ENCODE data around the gene YTHDF2. TPM values are rescaled to one million over a fixed set of nuclear protein-coding genes. Genes with fewer than 3 reads are reported as not detected.

The YTHDF2 gene
- total and polyA plus RNA-seq, 11 donors: 20.7 to 56.3 (median 38.9) TPM

GRCh38 chr1:28775121-28775942, 38.6 kb downstream of the YTHDF2 start:
- H3K9me3 ChIP-seq: no peaks in the 10 kb centered on the region
- no peaks in the 10 kb centered on the region for H3K27me3 ChIP-seq
- H3K27ac ChIP-seq: peak overlapping the region in 5 of 12 donors; percentile 2 to 34 (median 21)
- WGBS, 4 donors: 17 to 22% (median 20%) methylated on average over 30 to 39 of the region's 39 CpGs
- peak overlapping the region in 11 of 12 donors; percentile 13 to 61 (median 49) for H3K4me3 ChIP-seq
- intact Hi-C loops (cut with DNase I): loop anchor here in 2 of 10 donors (5.0 to 10.0 kb wide), 2 partner anchors 349 to 427 kb away; partner anchors contain the start of gene TMEM200B (in 1 of the 2)
- peak; percentile 72 to 97 (median 96) for ATAC-seq
- peaks cover 0 to 17% (median 6%) of the 10 kb centered on the region in 12 donors for H3K4me1 ChIP-seq
- TF ChIP-seq CTCF (IDR thresholded peaks at IDR 0.05) (peak in 2 of 12 donors; percentile 3 to 11), POLR2A (IDR thresholded peaks at IDR 0.05) (no peak)
- peak; percentile 79 to 89 (median 85) for DNase-seq
- H3K36me3 ChIP-seq: peaks cover 0 to 25% (median 13%) of the 10 kb centered on the region in 9 donors

- DNase-seq (no peak), ATAC-seq (no peak)
- WGBS, 4 donors: 97 to 98% (median 97%) methylated on average over 17 of the region's 17 CpGs
- intact Hi-C loops (cut with DNase I): loop anchor here in 2 of 10 donors (5.0 to 10.0 kb wide), 2 partner anchors 348 to 426 kb away; partner anchors contain the start of gene TMEM200B (in 1 of the 2)
- Histone ChIP-seq H3K27me3 (no peaks in the 10 kb centered on the region), H3K27ac (no peak overlapping the region), H3K9me3 (no peaks in the 10 kb centered on the region), H3K36me3 (peaks cover 0 to 17% (median 6%) of the 10 kb centered on the region in 9 donors), H3K4me3 (no peak overlapping the region), H3K4me1 (peaks cover 0 to 17% (median 6%) of the 10 kb centered on the region in 12 donors)
- TF ChIP-seq POLR2A (IDR thresholded peaks at IDR 0.05): no peak
- TF ChIP-seq CTCF (IDR thresholded peaks at IDR 0.05): no peak
Measured at GRCh38 chr1:28776341-28776740, 39.6 kb downstream of the YTHDF2 start.

- no peak for ATAC-seq
- Histone ChIP-seq H3K9me3 (no peaks in the 10 kb centered on the region), H3K4me1 (peaks cover 0 to 17% (median 6%) of the 10 kb centered on the region in 12 donors), H3K27ac (no peak overlapping the region), H3K36me3 (peaks cover 0 to 5% (median 0%) of the 10 kb centered on the region in 9 donors), H3K27me3 (no peaks in the 10 kb centered on the region), H3K4me3 (no peak overlapping the region)
- DNase-seq: no peak
- TF ChIP-seq POLR2A (IDR thresholded peaks at IDR 0.05) (no peak), CTCF (IDR thresholded peaks at IDR 0.05) (no peak)
- 78 to 91% (median 88%) methylated on average over 2 of the region's 2 CpGs for whole genome bisulfite sequencing, 4 donors
- intact Hi-C loops (cut with DNase I): loop anchor here in 2 of 10 donors (5.0 to 10.0 kb wide), 2 partner anchors 347 to 424 kb away; partner anchors contain the start of gene TMEM200B (in 1 of the 2)
Measured at GRCh38 chr1:28778021-28778420, 41.3 kb downstream of the YTHDF2 start.

Data from heart left ventricle (tissue), 16 donors.